Measurements from ENCODE around the gene SDR39U1.

DNA sequence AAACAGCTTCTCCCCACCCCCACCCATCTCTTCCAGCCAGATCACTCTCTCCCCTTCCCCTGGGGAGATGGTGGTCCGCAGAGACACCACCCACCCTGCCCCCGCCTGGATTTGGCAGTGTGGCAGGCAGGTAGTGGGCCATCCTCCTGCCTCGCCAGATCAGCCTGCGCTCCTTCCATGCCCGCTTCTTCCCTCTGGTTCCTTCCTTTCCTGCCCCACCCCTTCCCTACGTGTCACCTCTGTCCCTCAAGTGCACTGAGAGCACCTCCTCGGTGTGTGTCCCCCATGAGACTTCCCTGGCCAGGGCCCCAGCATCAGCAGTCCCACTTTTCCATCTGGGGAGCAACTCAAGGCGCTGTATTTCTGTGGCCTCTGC lies 43.1 kb downstream of the SDR39U1 start:
- TF ChIP-seq POLR2A (IDR thresholded peaks at IDR 0.05; ENCODE audit: low read depth, low read length) = no peak
- TF ChIP-seq TAF1 (IDR thresholded peaks at IDR 0.05; ENCODE audit: borderline replicate concordance, low read depth, low read length) = no peak
